GM12878 (cell line): ENCODE data around the gene MARS1. TPM values are rescaled to one million over a fixed set of nuclear protein-coding genes. Genes with fewer than 3 reads are reported as not detected.
A peak's percentile ranks its signal among the peaks of the same experiment; 100 is the strongest.

Experiments used
- ATAC-seq: fragments of 200-7000 bp; cut with Tn5 transposase; 3 replicates; pipeline ENCODE4 v1.9.1; 2020; ENCODE audit warnings: mild to moderate bottlenecking, moderate library complexity
- BruUV-seq: library from RNA; stranded (reverse); fragments of 400-500 nt; replicated peaks from 2 replicates; lab custom pipeline; 2021; lab: Mats Ljungman, UMichigan
- CTCF ChIA-PET: fragments of 300-600 bp; sonication (Branson Sonifier 250); formaldehyde crosslinking; extraction: SDS; loops from one replicate; lab custom pipeline; 2021; ENCODE audit warnings: inconsistent platforms; lab: Yijun Ruan, JAX
- POLR2A ChIA-PET: fragments of 350-600 bp; formaldehyde crosslinking; extraction: SDS; loops from one replicate; lab custom pipeline; 2021; ENCODE audit warnings: inconsistent platforms; lab: Charles Lee
- RAD21 ChIA-PET: fragments of 300-600 bp; sonication (Branson Sonifier 250); formaldehyde crosslinking; loops from one replicate; lab custom pipeline; 2023; ENCODE audit warnings: antibody characterized with exemption; ENCODE audit not compliant: unreplicated experiment; lab: Charles Lee
- SMC1A ChIA-PET: fragments of 300-600 bp; sonication (Branson Sonifier 250); formaldehyde crosslinking; loops from one replicate; lab custom pipeline; 2023; ENCODE audit not compliant: unreplicated experiment, uncharacterized antibody; lab: Charles Lee
- DNase-seq: peaks from one replicate; pipeline ENCODE4 v3.0.0-alpha.2; 2011; ENCODE audit warnings: low read depth, low spot score
- FAIRE-seq: peaks from 3 replicates; lab custom pipeline; 2011; peaks lifted over from hg19 to GRCh38; lab: Jason Lieb, UNC
- H2AFZ ChIP-seq: 2 replicates; pipeline ENCODE4 v1.6.0; 2011; ENCODE audit warnings: low read depth, low read length, control low read depth; ENCODE audit not compliant: control insufficient read depth
- H3K27ac ChIP-seq: 2 replicates; pipeline ENCODE4 v1.5.1; 2011; ENCODE audit warnings: control low read depth; ENCODE audit not compliant: control insufficient read depth, insufficient read depth
- H3K27me3 ChIP-seq, 2 experiments: replicated peaks in 1 of 2; 2 replicates each; pipeline versions ENCODE4 v1.6.0 to v1.6.1; 2011; ENCODE audit warnings: low read length in 1 of 2; ENCODE audit not compliant: control insufficient read depth in 2 of 2, insufficient read depth in 2 of 2
- H3K36me3 ChIP-seq, 2 experiments: 2 replicates each; pipeline ENCODE4 v1.5.1; 2011; ENCODE audit warnings: low read length in 1 of 2; ENCODE audit not compliant: control insufficient read depth in 2 of 2, insufficient read depth in 2 of 2
- H3K4me1 ChIP-seq: 2 replicates; pipeline ENCODE4 v1.6.1; 2011; ENCODE audit warnings: mild to moderate bottlenecking, low read length, moderate library complexity, mixed read lengths; ENCODE audit not compliant: control insufficient read depth, insufficient read depth
- H3K4me2 ChIP-seq: 2 replicates; pipeline ENCODE4 v1.6.0; 2011; ENCODE audit warnings: control low read depth; ENCODE audit not compliant: control insufficient read depth, insufficient read depth
- H3K4me3 ChIP-seq: fragments of 200-600 bp; sonication (generic); 2 replicates; pipeline ENCODE4 v1.5.1; 2016
- H3K79me2 ChIP-seq: 2 replicates; pipeline ENCODE4 v1.6.0; 2011; ENCODE audit warnings: low read length; ENCODE audit not compliant: control insufficient read depth, insufficient read depth
- H3K9ac ChIP-seq: 2 replicates; pipeline ENCODE4 v1.8.0; 2011; ENCODE audit warnings: low read length, control low read depth, mixed read lengths; ENCODE audit not compliant: control insufficient read depth, insufficient read depth
- H3K9me3 ChIP-seq: replicated peaks from 3 replicates; pipeline ENCODE4 v1.5.1; 2011; ENCODE audit warnings: mild to moderate bottlenecking, low read length; ENCODE audit not compliant: control insufficient read depth, insufficient read depth
- H4K20me1 ChIP-seq: 2 replicates; pipeline ENCODE4 v1.6.0; 2011; ENCODE audit not compliant: control insufficient read depth, insufficient read depth
- RUNX3 ChIP-seq: IDR thresholded peaks from 2 replicates; pipeline ENCODE4 v1.6.1; 2012; ENCODE audit warnings: low read length, inconsistent platforms
- WGBS: methylation state at CpG from one replicate; pipeline ENCODE4 v1.1.6; 2016; ENCODE audit warnings: low lambda C conversion rate; ENCODE audit not compliant: insufficient replicate concordance, insufficient coverage; ENCODE audit errors: missing lambda C conversion rate; 5-methylcytosine and 5-hydroxymethylcytosine counted together
- in situ Hi-C: fragments of 300-500 bp; cut with MboI; formaldehyde crosslinking; loops from 9 replicates; pipeline ENCODE4 v1.14.3; 2018; ENCODE audit warnings: mixed read lengths
- intact Hi-C: fragments of 100-400 bp; cut with micrococcal nuclease; formaldehyde crosslinking; loops from one replicate; pipeline ENCODE4 v1.14.2; 2022; ENCODE audit not compliant: unreplicated experiment
- polyA plus RNA-seq, 11 experiments: library from polyadenylated mRNA; depleted of rRNA in 4 of 11; unstranded in 6 of 11; stranded (reverse) in 5 of 11; fragments of >200 nt; fragmentation: Nextera tagmentation in 4 of 11; fragmentation: Illumina TruSeq in 1 of 11; extraction: Ambion mirVana in 4 of 11; extraction: Trizol in 1 of 11; gene quantifications; 1 replicate in 1 of 11; 2 replicates in 10 of 11; pipeline versions ENCODE4 v1.2.1 to v1.2.3, GENCODE V29; 2011 to 2016; ENCODE audit warnings: inconsistent platforms in 2 of 11, missing spikeins in 2 of 11, low read depth in 1 of 11
- total RNA-seq, 4 experiments: library from RNA; depleted of rRNA in 3 of 4; stranded (reverse); fragments of >200 nt in 3 of 4; fragmentation: Illumina TruSeq in 1 of 4; extraction: Trizol in 1 of 4; gene quantifications; 2 replicates each; pipeline versions ENCODE4 v1.2.1 to v1.2.3, GENCODE V29; 2013 to 2021
- TF ChIP-seq, protein P1 (sequence below): fragments of 450-650 bp; IDR thresholded peaks from 2 replicates; pipeline ENCODE4 v1.6.1; 2016; ENCODE audit warnings: mild to moderate bottlenecking
- TF ChIP-seq, protein P2 (sequence below): fragments of 450-650 bp; formaldehyde crosslinking; IDR thresholded peaks from 2 replicates; pipeline ENCODE4 v1.4.0; 2020; ENCODE audit warnings: mild to moderate bottlenecking, moderate library complexity
- TF ChIP-seq, protein P3 (sequence below): fragments of 450-650 bp; IDR thresholded peaks from 2 replicates; pipeline ENCODE4 v1.6.1; 2018; ENCODE audit warnings: mild to moderate bottlenecking, low read depth, moderate library complexity; ENCODE audit not compliant: partially characterized antibody

The MARS1 gene
- total and polyA plus RNA-seq, 10 of the 15 experiments (the other 5 are each of a cell fraction or from before 2014, with no cell fraction given), result 72.3 to 270 (median 153) TPM

- H3K27me3 ChIP-seq, result no peaks in the 10 kb centered on the region
- peaks cover 4% of the 10 kb centered on the region; the same call in 1 of the 2 replicates for H4K20me1 ChIP-seq
- no peak for TF ChIP-seq RUNX3
- TF ChIP-seq, protein P1, sequence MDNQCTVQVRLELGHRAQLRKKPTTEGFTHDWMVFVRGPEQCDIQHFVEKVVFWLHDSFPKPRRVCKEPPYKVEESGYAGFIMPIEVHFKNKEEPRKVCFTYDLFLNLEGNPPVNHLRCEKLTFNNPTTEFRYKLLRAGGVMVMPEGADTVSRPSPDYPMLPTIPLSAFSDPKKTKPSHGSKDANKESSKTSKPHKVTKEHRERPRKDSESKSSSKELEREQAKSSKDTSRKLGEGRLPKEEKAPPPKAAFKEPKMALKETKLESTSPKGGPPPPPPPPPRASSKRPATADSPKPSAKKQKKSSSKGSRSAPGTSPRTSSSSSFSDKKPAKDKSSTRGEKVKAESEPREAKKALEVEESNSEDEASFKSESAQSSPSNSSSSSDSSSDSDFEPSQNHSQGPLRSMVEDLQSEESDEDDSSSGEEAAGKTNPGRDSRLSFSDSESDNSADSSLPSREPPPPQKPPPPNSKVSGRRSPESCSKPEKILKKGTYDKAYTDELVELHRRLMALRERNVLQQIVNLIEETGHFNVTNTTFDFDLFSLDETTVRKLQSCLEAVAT, result peak; percentile 42; the same call in 1 of the 2 replicates
- TF ChIP-seq, protein P2, sequence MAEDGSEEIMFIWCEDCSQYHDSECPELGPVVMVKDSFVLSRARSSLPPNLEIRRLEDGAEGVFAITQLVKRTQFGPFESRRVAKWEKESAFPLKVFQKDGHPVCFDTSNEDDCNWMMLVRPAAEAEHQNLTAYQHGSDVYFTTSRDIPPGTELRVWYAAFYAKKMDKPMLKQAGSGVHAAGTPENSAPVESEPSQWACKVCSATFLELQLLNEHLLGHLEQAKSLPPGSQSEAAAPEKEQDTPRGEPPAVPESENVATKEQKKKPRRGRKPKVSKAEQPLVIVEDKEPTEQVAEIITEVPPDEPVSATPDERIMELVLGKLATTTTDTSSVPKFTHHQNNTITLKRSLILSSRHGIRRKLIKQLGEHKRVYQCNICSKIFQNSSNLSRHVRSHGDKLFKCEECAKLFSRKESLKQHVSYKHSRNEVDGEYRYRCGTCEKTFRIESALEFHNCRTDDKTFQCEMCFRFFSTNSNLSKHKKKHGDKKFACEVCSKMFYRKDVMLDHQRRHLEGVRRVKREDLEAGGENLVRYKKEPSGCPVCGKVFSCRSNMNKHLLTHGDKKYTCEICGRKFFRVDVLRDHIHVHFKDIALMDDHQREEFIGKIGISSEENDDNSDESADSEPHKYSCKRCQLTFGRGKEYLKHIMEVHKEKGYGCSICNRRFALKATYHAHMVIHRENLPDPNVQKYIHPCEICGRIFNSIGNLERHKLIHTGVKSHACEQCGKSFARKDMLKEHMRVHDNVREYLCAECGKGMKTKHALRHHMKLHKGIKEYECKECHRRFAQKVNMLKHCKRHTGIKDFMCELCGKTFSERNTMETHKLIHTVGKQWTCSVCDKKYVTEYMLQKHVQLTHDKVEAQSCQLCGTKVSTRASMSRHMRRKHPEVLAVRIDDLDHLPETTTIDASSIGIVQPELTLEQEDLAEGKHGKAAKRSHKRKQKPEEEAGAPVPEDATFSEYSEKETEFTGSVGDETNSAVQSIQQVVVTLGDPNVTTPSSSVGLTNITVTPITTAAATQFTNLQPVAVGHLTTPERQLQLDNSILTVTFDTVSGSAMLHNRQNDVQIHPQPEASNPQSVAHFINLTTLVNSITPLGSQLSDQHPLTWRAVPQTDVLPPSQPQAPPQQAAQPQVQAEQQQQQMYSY (CRISPR knock-in tag), result no peak
- TF ChIP-seq, protein P3, sequence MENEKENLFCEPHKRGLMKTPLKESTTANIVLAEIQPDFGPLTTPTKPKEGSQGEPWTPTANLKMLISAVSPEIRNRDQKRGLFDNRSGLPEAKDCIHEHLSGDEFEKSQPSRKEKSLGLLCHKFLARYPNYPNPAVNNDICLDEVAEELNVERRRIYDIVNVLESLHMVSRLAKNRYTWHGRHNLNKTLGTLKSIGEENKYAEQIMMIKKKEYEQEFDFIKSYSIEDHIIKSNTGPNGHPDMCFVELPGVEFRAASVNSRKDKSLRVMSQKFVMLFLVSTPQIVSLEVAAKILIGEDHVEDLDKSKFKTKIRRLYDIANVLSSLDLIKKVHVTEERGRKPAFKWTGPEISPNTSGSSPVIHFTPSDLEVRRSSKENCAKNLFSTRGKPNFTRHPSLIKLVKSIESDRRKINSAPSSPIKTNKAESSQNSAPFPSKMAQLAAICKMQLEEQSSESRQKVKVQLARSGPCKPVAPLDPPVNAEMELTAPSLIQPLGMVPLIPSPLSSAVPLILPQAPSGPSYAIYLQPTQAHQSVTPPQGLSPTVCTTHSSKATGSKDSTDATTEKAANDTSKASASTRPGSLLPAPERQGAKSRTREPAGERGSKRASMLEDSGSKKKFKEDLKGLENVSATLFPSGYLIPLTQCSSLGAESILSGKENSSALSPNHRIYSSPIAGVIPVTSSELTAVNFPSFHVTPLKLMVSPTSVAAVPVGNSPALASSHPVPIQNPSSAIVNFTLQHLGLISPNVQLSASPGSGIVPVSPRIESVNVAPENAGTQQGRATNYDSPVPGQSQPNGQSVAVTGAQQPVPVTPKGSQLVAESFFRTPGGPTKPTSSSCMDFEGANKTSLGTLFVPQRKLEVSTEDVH, result no peak
- TF ChIP-seq, all 136 proteins: peak for 1
- peaks cover 29% of the 10 kb centered on the region for H3K4me1 ChIP-seq
- DNase-seq (no peak), ATAC-seq (no peak), FAIRE-seq (no peak)
- BruUV-seq, result no TSS peak
- H3K27ac ChIP-seq, result peak overlapping the region; percentile 99
- ChIA-PET POLR2A (interaction anchor here (1.0 to 1.6 kb wide), 4 partner anchors 33 to 292 kb away, joined by 3 to 10 read pairs (median 4); partner anchors contain the start of gene SHMT2), CTCF (interaction anchor here (1.3 kb wide), 1 partner anchor 63 kb away, joined by 5 read pairs; no protein-coding TSS in a partner anchor), RAD21 (interaction anchor here (0.7 to 2.4 kb wide), 3 partner anchors 45 to 91 kb away, joined by 3 to 9 read pairs (median 5); partner anchors contain the start of gene INHBE), SMC1A (interaction anchor here (1.2 kb wide), 1 partner anchor 66 kb away, joined by 3 read pairs; no protein-coding TSS in a partner anchor)
- peak overlapping the region; percentile 86 for H2AFZ ChIP-seq
- intact Hi-C loops (loop anchor here (2.0 to 5.0 kb wide), 3 partner anchors 25 to 59 kb away; partner anchors contain the start of genes ARHGAP9 and DCTN2), in situ Hi-C loops (no loop called here)
- no peaks in the 10 kb centered on the region for H3K9me3 ChIP-seq
- H3K9ac ChIP-seq, result peak overlapping the region; percentile 91
- peak overlapping the region; percentile 92 for H3K4me2 ChIP-seq
- peaks cover 50% of the 10 kb centered on the region for H3K79me2 ChIP-seq
- H3K36me3 ChIP-seq, result peaks cover 17% of the 10 kb centered on the region in 2 experiments; a peak in 3 of 4 replicates
- H3K4me3 ChIP-seq, result peak overlapping the region; percentile 80; the same call in 1 of the 2 replicates
- WGBS, result 66% methylated on average over 17 of the region's 17 CpGs
Measured at GRCh38 chr12:57521525-57522010, 33.7 kb downstream of the MARS1 start.
